Fibroblast of lung (primary cell): ENCODE results near the gene HNRNPDL. TPM values are rescaled to one million over a fixed set of nuclear protein-coding genes. Genes with fewer than 3 reads are reported as not detected.
A peak's percentile ranks its signal among the peaks of the same experiment; 100 is the strongest.

ENCODE experiments used
- DNase-seq, 2 donors: peaks; one replicate each; pipeline versions ENCODE4 v3.0.0 to v3.0.0-alpha.2; 2010; ENCODE audit warnings: low read depth in 2 of 2
- H2AFZ ChIP-seq: 2 replicates; pipeline ENCODE4 v1.5.1; 2012; ENCODE audit warnings: low read length, control low read depth, inconsistent platforms
- H3K27ac ChIP-seq: 2 replicates; pipeline ENCODE4 v1.5.1; 2011; ENCODE audit warnings: low read length, control low read depth; ENCODE audit not compliant: insufficient read depth
- H3K27me3 ChIP-seq: 2 replicates; pipeline ENCODE4 v1.5.1; 2011; ENCODE audit warnings: mild to moderate bottlenecking, low read length; ENCODE audit not compliant: control insufficient read depth, insufficient read depth
- H3K36me3 ChIP-seq: 2 replicates; pipeline ENCODE4 v1.5.1; 2011; ENCODE audit warnings: low read length; ENCODE audit not compliant: control insufficient read depth, insufficient read depth
- H3K4me1 ChIP-seq: 2 replicates; pipeline ENCODE4 v1.5.1; 2011; ENCODE audit warnings: low read length; ENCODE audit not compliant: control insufficient read depth, insufficient read depth; ENCODE audit errors: extremely low read depth
- H3K4me2 ChIP-seq: 2 replicates; pipeline ENCODE4 v1.5.1; 2011; ENCODE audit warnings: low read length, control low read depth; ENCODE audit not compliant: insufficient read depth; ENCODE audit errors: extremely low read depth
- H3K4me3 ChIP-seq, 4 experiments: fragments of 200-600 bp in 1 of 4; sonication (generic) in 1 of 4; replicated peaks in 1 of 4; 2 replicates each; pipeline ENCODE4 v1.5.1; 2011 to 2016; ENCODE audit warnings: low read length in 4 of 4, low read depth in 3 of 4, mild to moderate bottlenecking in 3 of 4, control low read depth in 2 of 4, inconsistent platforms in 1 of 4, mixed read lengths in 1 of 4; ENCODE audit not compliant: insufficient read depth in 1 of 4; ENCODE audit errors: control extremely low read depth in 1 of 4
- H3K79me2 ChIP-seq: 2 replicates; pipeline ENCODE4 v1.5.1; 2012; ENCODE audit warnings: mild to moderate bottlenecking, low read length, inconsistent platforms; ENCODE audit not compliant: control insufficient read depth, insufficient read depth
- H3K9ac ChIP-seq: 2 replicates; pipeline ENCODE4 v1.5.1; 2011; ENCODE audit warnings: mild to moderate bottlenecking, low read length, control low read depth; ENCODE audit not compliant: insufficient read depth
- H3K9me3 ChIP-seq: 2 replicates; pipeline ENCODE4 v1.5.1; 2012; ENCODE audit warnings: low read depth, low read length; ENCODE audit not compliant: control insufficient read depth, insufficient read depth
- H4K20me1 ChIP-seq: 2 replicates; pipeline ENCODE4 v1.5.1; 2011; ENCODE audit warnings: low read length; ENCODE audit not compliant: control insufficient read depth, insufficient read depth; ENCODE audit errors: extremely low read depth
- CTCF ChIP-seq, 2 donors: IDR thresholded peaks in 1 of 2; conservative IDR thresholded peaks in 1 of 2; 1 replicate in 1 of 2; 2 replicates in 1 of 2; pipeline ENCODE4 v1.5.1; 2011 to 2012; ENCODE audit warnings: low read length in 2 of 2, control low read depth in 1 of 2, inconsistent platforms in 1 of 2, low read depth in 1 of 2, mild to moderate bottlenecking in 1 of 2
- EZH2 ChIP-seq: IDR thresholded peaks from 2 replicates; pipeline ENCODE4 v1.5.1; 2012; ENCODE audit warnings: low read length, control low read depth, mild to moderate bottlenecking; ENCODE audit errors: missing control alignments
- polyA plus RNA-seq, 2 donors: library from polyadenylated mRNA; depleted of rRNA in 1 of 2; stranded (reverse) in 1 of 2; unstranded in 1 of 2; fragments of >200 nt; gene quantifications; 2 replicates each; pipeline ENCODE4 v1.2.1, GENCODE V29; 2011 to 2012; ENCODE audit warnings: missing spikeins in 1 of 2
- total RNA-seq: library from RNA; depleted of rRNA; stranded (reverse); fragments of >200 nt; gene quantifications from 2 replicates; pipeline ENCODE4 v1.2.1, GENCODE V29; 2014

The HNRNPDL gene
- total and polyA plus RNA-seq, 2 donors (not counting 1 experiment from before 2014, with no cell fraction given): 161 to 381 TPM

- no peaks in the 10 kb centered on the region for H3K27me3 ChIP-seq
- DNase-seq: peak in 1 of 2 donors; percentile 8
- TF ChIP-seq CTCF (conservative IDR thresholded peaks at IDR 0.05 in 1 of 2, IDR thresholded peaks at IDR 0.05 in 1 of 2; ENCODE audit: low read depth in 1 of 2, low read length in 2 of 2): no peak
- TF ChIP-seq EZH2: no peak
- H3K27ac ChIP-seq: no peak overlapping the region
- no peak overlapping the region for H3K4me3 ChIP-seq
- no peaks in the 10 kb centered on the region for H3K9me3 ChIP-seq
- H2AFZ ChIP-seq: no peak overlapping the region
- no peak overlapping the region for H3K4me2 ChIP-seq
- no peaks in the 10 kb centered on the region for H3K79me2 ChIP-seq
- peaks cover 2% of the 10 kb centered on the region for H3K4me1 ChIP-seq
- H4K20me1 ChIP-seq: no peaks in the 10 kb centered on the region
- H3K9ac ChIP-seq: no peak overlapping the region
- no peaks in the 10 kb centered on the region for H3K36me3 ChIP-seq
Observed at GRCh38 chr4:82467471-82467870, 37.2 kb upstream of the HNRNPDL start.

GRCh38 chr4:82463221-82463620, 33.0 kb upstream of the HNRNPDL start:
- no peak for DNase-seq
- Histone ChIP-seq H3K4me3 (no peak overlapping the region), H3K4me1 (peaks cover 2% of the 10 kb centered on the region), H3K4me2 (no peak overlapping the region), H3K36me3 (peaks cover 2% of the 10 kb centered on the region), H3K9ac (no peak overlapping the region), H3K27me3 (no peaks in the 10 kb centered on the region), H3K27ac (no peak overlapping the region), H4K20me1 (no peaks in the 10 kb centered on the region), H3K9me3 (no peaks in the 10 kb centered on the region), H3K79me2 (no peaks in the 10 kb centered on the region), H2AFZ (no peak overlapping the region)
- TF ChIP-seq EZH2: no peak
- no peak for TF ChIP-seq CTCF (conservative IDR thresholded peaks at IDR 0.05 in 1 of 2, IDR thresholded peaks at IDR 0.05 in 1 of 2; ENCODE audit: low read depth in 1 of 2, low read length in 2 of 2)

- Histone ChIP-seq H3K4me3 (no peak overlapping the region), H3K27ac (no peak overlapping the region), H2AFZ (no peak overlapping the region), H3K79me2 (no peaks in the 10 kb centered on the region), H3K36me3 (peaks cover 2% of the 10 kb centered on the region), H3K27me3 (no peaks in the 10 kb centered on the region), H3K9ac (no peak overlapping the region), H3K9me3 (no peaks in the 10 kb centered on the region), H4K20me1 (no peaks in the 10 kb centered on the region), H3K4me2 (no peak overlapping the region), H3K4me1 (peaks cover 2% of the 10 kb centered on the region)
- no peak for TF ChIP-seq EZH2
- peak; percentile 74 to 77 for TF ChIP-seq CTCF (conservative IDR thresholded peaks at IDR 0.05 in 1 of 2, IDR thresholded peaks at IDR 0.05 in 1 of 2; ENCODE audit: low read depth in 1 of 2, low read length in 2 of 2)
- DNase-seq: peak; percentile 63 to 93
Observed at GRCh38 chr4:82462415-82462831, 32.2 kb upstream of the HNRNPDL start.
